ENCODE measurements around the gene RPS6KB2. TPM values are rescaled to one million over a fixed set of nuclear protein-coding genes. Genes with fewer than 3 reads are reported as not detected.

Gene RPS6KB2
- total and polyA plus RNA-seq, 9 of the 15 experiments (the other 6 are each of a cell fraction or from before 2014, with no cell fraction given): 0.42 to 122 (median 82.6) TPM

DNA sequence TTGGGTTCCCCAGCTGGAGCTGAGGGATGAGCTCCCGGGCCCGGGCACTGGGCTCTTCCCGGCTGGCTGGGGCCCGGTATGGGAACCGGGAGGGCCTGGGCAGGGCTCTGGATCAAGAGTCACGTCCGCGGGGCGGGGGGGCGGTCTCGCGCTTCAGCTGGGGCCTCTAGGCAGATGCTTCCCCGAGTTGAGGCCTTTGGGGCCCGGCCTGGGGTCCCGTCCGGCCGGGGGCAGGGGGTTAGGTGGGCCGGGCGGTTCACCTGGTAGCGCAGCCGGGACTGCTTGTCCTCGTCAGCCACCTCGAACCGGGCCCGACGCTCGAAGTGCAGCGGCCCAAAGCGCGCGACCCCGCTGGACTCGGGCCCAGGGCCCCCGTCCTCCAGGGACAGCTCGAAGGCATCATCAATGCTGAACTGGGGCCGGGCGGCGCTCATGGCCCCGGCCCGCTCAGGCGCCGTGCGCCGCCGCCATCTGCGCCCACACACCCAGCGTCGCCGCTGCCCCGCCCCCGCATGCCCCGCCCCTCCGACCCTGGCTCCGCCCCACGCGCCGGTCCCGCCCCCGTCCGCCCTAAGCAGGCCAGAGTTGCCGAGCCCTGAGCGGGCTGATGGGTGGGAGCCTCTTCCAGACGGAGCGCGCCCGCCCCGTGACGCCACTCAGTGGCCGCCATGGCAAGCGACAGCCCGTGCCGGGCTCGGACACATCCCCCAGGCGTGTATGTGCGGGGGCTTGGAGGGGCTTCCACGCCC lies 40.6 kb downstream of the RPS6KB2 start, which contains the start of gene TMEM134 (continued):
- TF ChIP-seq, protein P1, sequence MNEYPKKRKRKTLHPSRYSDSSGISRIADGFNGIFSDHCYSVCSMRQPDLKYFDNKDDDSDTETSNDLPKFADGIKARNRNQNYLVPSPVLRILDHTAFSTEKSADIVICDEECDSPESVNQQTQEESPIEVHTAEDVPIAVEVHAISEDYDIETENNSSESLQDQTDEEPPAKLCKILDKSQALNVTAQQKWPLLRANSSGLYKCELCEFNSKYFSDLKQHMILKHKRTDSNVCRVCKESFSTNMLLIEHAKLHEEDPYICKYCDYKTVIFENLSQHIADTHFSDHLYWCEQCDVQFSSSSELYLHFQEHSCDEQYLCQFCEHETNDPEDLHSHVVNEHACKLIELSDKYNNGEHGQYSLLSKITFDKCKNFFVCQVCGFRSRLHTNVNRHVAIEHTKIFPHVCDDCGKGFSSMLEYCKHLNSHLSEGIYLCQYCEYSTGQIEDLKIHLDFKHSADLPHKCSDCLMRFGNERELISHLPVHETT (CRISPR knock-in tag; conservative IDR thresholded peaks at IDR 0.05 in 1 of 2, IDR thresholded peaks at IDR 0.05 in 1 of 2): peak in 1 of 2 experiments; percentile 80; a peak in 2 of 4 replicates
- TF ChIP-seq ZNF384 (IDR thresholded peaks at IDR 0.05; ENCODE audit: low read depth, low read length) (peak; percentile 27; the same call in 1 of the 2 replicates), ATF7 (IDR thresholded peaks at IDR 0.05) (peak; percentile 59; the same call in 1 of the 2 replicates), E2F6 (IDR thresholded peaks at IDR 0.05; ENCODE audit: borderline replicate concordance in 1 of 2, extremely low read depth in 1 of 2, insufficient read depth in 1 of 2, insufficient read length in 1 of 2, low read depth in 1 of 2, low read length in 1 of 2, poor library complexity in 1 of 2, severe bottlenecking in 1 of 2) (peak; percentile 11 to 73), ZBTB12 (CRISPR knock-in tag; IDR thresholded peaks at IDR 0.05) (peak; percentile 66), MEF2D (tag; conservative IDR thresholded peaks at IDR 0.05; ENCODE audit: low read depth) (no peak), MBD2 (IDR thresholded peaks at IDR 0.05; ENCODE audit: borderline replicate concordance, low read depth) (peak; percentile 50; the same call in 1 of the 2 replicates), TAF7 (tag; IDR thresholded peaks at IDR 0.05) (0 out of 2 replicates have a peak, but pooled peaks have one; percentile 59), MYBL2 (IDR thresholded peaks at IDR 0.05; ENCODE audit: low read depth) (no peak), MYBL2 (CRISPR knock-in tag; IDR thresholded peaks at IDR 0.05; ENCODE audit: borderline replicate concordance) (no peak), NONO (IDR thresholded peaks at IDR 0.05; ENCODE audit: low read depth in 2 of 2, low read length in 1 of 2) (peak in 1 of 2 experiments; percentile 57; a peak in 2 of 4 replicates), REST (IDR thresholded peaks at IDR 0.05; ENCODE audit: borderline replicate concordance) (peak; percentile 92), REST (CRISPR knock-in tag; IDR thresholded peaks at IDR 0.05; ENCODE audit: low read depth) (no peak), SUPT5H (IDR thresholded peaks at IDR 0.05) (peak; percentile 79; the same call in 1 of the 2 replicates), KLF16 (IDR thresholded peaks at IDR 0.05) (0 out of 2 replicates have a peak, but pooled peaks have one; percentile 14)

Measured in K562 (cell line).